SK-N-SH treated with all-trans-retinoic acid at 6 μM for 48 hours (cell line): ENCODE results near the gene LCLAT1.

ENCODE experiments used
- ATAC-seq: fragments of 200-7000 bp; cut with Tn5 transposase; 3 replicates; pipeline ENCODE4 v1.9.1; 2020; ENCODE audit warnings: mild to moderate bottlenecking, moderate library complexity
- ARNTL ChIP-seq: fragments of 450-650 bp; formaldehyde crosslinking; IDR thresholded peaks from 2 replicates; pipeline ENCODE4 v1.5.0; 2020; ENCODE audit warnings: low read depth, mild to moderate bottlenecking, moderate library complexity, borderline replicate concordance
- BACH2 ChIP-seq: fragments of 250-450 bp; sonication (Bioruptor Pico); IDR thresholded peaks from 2 replicates; pipeline ENCODE4 v1.9.0; 2021; ENCODE audit warnings: mild to moderate bottlenecking, borderline replicate concordance
- CREB5 ChIP-seq: fragments of 250-450 bp; sonication (Bioruptor Pico); IDR thresholded peaks from 2 replicates; pipeline ENCODE4 v1.5.1; 2020; ENCODE audit warnings: low read depth, mild to moderate bottlenecking, moderate library complexity
- CSDC2 ChIP-seq: fragments of 250-450 bp; sonication (Bioruptor Pico); IDR thresholded peaks from 2 replicates; pipeline ENCODE4 v1.5.0; 2020; ENCODE audit warnings: mild to moderate bottlenecking, moderate library complexity
- CSRNP3 ChIP-seq: fragments of 250-450 bp; sonication (Bioruptor Pico); IDR thresholded peaks from 2 replicates; pipeline ENCODE4 v1.5.1; 2021; ENCODE audit warnings: mild to moderate bottlenecking, moderate library complexity
- ESRRG ChIP-seq: fragments of 250-450 bp; sonication (Bioruptor Pico); IDR thresholded peaks from 2 replicates; pipeline ENCODE4 v1.6.1; 2021; ENCODE audit warnings: mild to moderate bottlenecking
- GLIS3 ChIP-seq: fragments of 250-450 bp; sonication (Bioruptor Pico); IDR thresholded peaks from 2 replicates; pipeline ENCODE4 v1.5.0; 2020; ENCODE audit warnings: mild to moderate bottlenecking, moderate library complexity
- ISL1 ChIP-seq: fragments of 250-450 bp; sonication (Bioruptor Pico); IDR thresholded peaks from 2 replicates; pipeline ENCODE4 v2.1.2; 2022; ENCODE audit warnings: mild to moderate bottlenecking, moderate library complexity
- OSR1 ChIP-seq: fragments of 250-450 bp; sonication (Bioruptor Pico); IDR thresholded peaks from 2 replicates; pipeline ENCODE4 v1.8.0; 2022; ENCODE audit warnings: moderate library complexity, mild to moderate bottlenecking, inconsistent platforms
- PATZ1 ChIP-seq: fragments of 250-450 bp; sonication (Bioruptor Pico); IDR thresholded peaks from 2 replicates; pipeline ENCODE4 v1.8.0; 2020; ENCODE audit warnings: mild to moderate bottlenecking, moderate library complexity, borderline replicate concordance
- POU6F1 ChIP-seq: fragments of 250-450 bp; sonication (Bioruptor Pico); IDR thresholded peaks from 2 replicates; pipeline ENCODE4 v1.8.0; 2021; ENCODE audit warnings: low read depth, mild to moderate bottlenecking, moderate library complexity, borderline replicate concordance
- PPARA ChIP-seq: fragments of 250-450 bp; sonication (Bioruptor Pico); IDR thresholded peaks from 2 replicates; pipeline ENCODE4 v1.5.0; 2020; ENCODE audit warnings: mild to moderate bottlenecking, borderline replicate concordance
- RARB ChIP-seq: fragments of 250-450 bp; sonication (Bioruptor Pico); IDR thresholded peaks from 2 replicates; pipeline ENCODE4 v1.8.0; 2021; ENCODE audit warnings: mild to moderate bottlenecking, moderate library complexity
- SNAI2 ChIP-seq: fragments of 250-450 bp; sonication (Bioruptor Pico); IDR thresholded peaks from 2 replicates; pipeline ENCODE4 v1.5.0; 2020; ENCODE audit warnings: mild to moderate bottlenecking, moderate library complexity
- TCF4 ChIP-seq: fragments of 250-450 bp; sonication (Bioruptor Pico); IDR thresholded peaks from 2 replicates; pipeline ENCODE4 v1.8.0; 2021; ENCODE audit warnings: mild to moderate bottlenecking, moderate library complexity, borderline replicate concordance
- TOX ChIP-seq: fragments of 250-450 bp; sonication (Bioruptor Pico); IDR thresholded peaks from 2 replicates; pipeline ENCODE4 v1.8.0; 2021; ENCODE audit warnings: mild to moderate bottlenecking, moderate library complexity, borderline replicate concordance
- TSHZ2 ChIP-seq: fragments of 250-450 bp; sonication (Bioruptor Pico); IDR thresholded peaks from 2 replicates; pipeline ENCODE4 v1.5.0; 2020; ENCODE audit warnings: mild to moderate bottlenecking, moderate library complexity
- ZC3H10 ChIP-seq: fragments of 250-450 bp; sonication (Bioruptor Pico); IDR thresholded peaks from 2 replicates; pipeline ENCODE4 v1.5.1; 2021; ENCODE audit warnings: mild to moderate bottlenecking, moderate library complexity
- ZNF565 ChIP-seq: fragments of 450-650 bp; formaldehyde crosslinking; conservative IDR thresholded peaks from 2 replicates; pipeline ENCODE4 v1.5.0; 2020; ENCODE audit warnings: low read depth, mild to moderate bottlenecking, moderate library complexity
- ZNF70 ChIP-seq: fragments of 450-650 bp; formaldehyde crosslinking; IDR thresholded peaks from 2 replicates; pipeline ENCODE4 v1.5.0; 2020; ENCODE audit warnings: mild to moderate bottlenecking, moderate library complexity
- ZNF8 ChIP-seq: fragments of 450-650 bp; formaldehyde crosslinking; IDR thresholded peaks from 2 replicates; pipeline ENCODE4 v1.5.0; 2020; ENCODE audit warnings: mild to moderate bottlenecking, moderate library complexity

LCLAT1 gene

GRCh38 chr2:30649278-30649677 is 202.2 kb downstream of the LCLAT1 start:
- no peak for TF ChIP-seq ZNF70 (CRISPR knock-in tag)
- TF ChIP-seq CSDC2: no peak
- TF ChIP-seq RARB (CRISPR knock-in tag): no peak
- TF ChIP-seq ARNTL (CRISPR knock-in tag): no peak
- no peak for TF ChIP-seq ZNF565
- no peak for TF ChIP-seq ZNF8 (CRISPR knock-in tag)
- TF ChIP-seq TOX: no peak
- TF ChIP-seq ISL1 (CRISPR knock-in tag): no peak
- no peak for TF ChIP-seq CREB5 (CRISPR knock-in tag)
- no peak for TF ChIP-seq TSHZ2
- no peak for TF ChIP-seq POU6F1
- TF ChIP-seq, all 23 proteins: peak for 0
- no peak for ATAC-seq

GRCh38 chr2:30649828-30650227 is 202.8 kb downstream of the LCLAT1 start:
- ATAC-seq: no peak
- no peak for TF ChIP-seq ZNF70 (CRISPR knock-in tag)

GRCh38 chr2:30652271-30652915 is 205.3 kb downstream of the LCLAT1 start:
- no peak for TF ChIP-seq ZNF8 (CRISPR knock-in tag)
- no peak for TF ChIP-seq CREB5 (CRISPR knock-in tag)
- no peak for TF ChIP-seq ZNF565
- TF ChIP-seq CSDC2: no peak
- TF ChIP-seq PPARA (CRISPR knock-in tag): no peak
- TF ChIP-seq SNAI2 (CRISPR knock-in tag): no peak
- ATAC-seq: no peak

- ATAC-seq: no peak; the same call in 2 of the 3 replicates
- TF ChIP-seq BACH2 (CRISPR knock-in tag): no peak
- TF ChIP-seq OSR1 (CRISPR knock-in tag): no peak
- no peak for TF ChIP-seq ZNF70 (CRISPR knock-in tag)
- TF ChIP-seq CSRNP3 (CRISPR knock-in tag): no peak
- TF ChIP-seq TSHZ2: no peak
- no peak for TF ChIP-seq ISL1 (CRISPR knock-in tag)
- TF ChIP-seq ESRRG (CRISPR knock-in tag): no peak
- TF ChIP-seq ZNF8 (CRISPR knock-in tag): no peak
- TF ChIP-seq ZC3H10 (CRISPR knock-in tag): no peak
- TF ChIP-seq GLIS3 (CRISPR knock-in tag): no peak
- no peak for TF ChIP-seq TCF4 (CRISPR knock-in tag)
- TF ChIP-seq RARB (CRISPR knock-in tag): no peak
- TF ChIP-seq CSDC2: no peak
- TF ChIP-seq TOX: no peak
- TF ChIP-seq PATZ1 (CRISPR knock-in tag): no peak
Observed at GRCh38 chr2:30653847-30654246, 206.8 kb downstream of the LCLAT1 start.
